Activated CD8-positive, alpha-beta T cell treated with anti-CD3 and anti-CD28 coated beads for 36 hours (primary cell): ENCODE measurements around the gene NFYA. TPM values are rescaled to one million over a fixed set of nuclear protein-coding genes. Genes with fewer than 3 reads are reported as not detected.

Source experiments
- ATAC-seq: fragments of 200-7000 bp; cut with Tn5 transposase; one replicate; pipeline ENCODE4 v1.10.0; 2021; ENCODE audit warnings: mild to moderate bottlenecking, moderate library complexity
- CTCF ChIA-PET: fragments of 350-600 bp; sonication (Branson Sonifier 250); formaldehyde crosslinking; loops from one replicate; lab custom pipeline; 2021; ENCODE audit warnings: antibody characterized with exemption; lab: Charles Lee
- POLR2A ChIA-PET: fragments of 350-600 bp; sonication (Branson Sonifier 250); formaldehyde crosslinking; loops from one replicate; lab custom pipeline; 2021; ENCODE audit warnings: antibody characterized with exemption; lab: Charles Lee
- DNase-seq: peaks from one replicate; pipeline ENCODE4 v3.0.0-alpha.2; 2020
- H3K27ac Mint-ChIP-seq: one replicate; pipeline ENCODE4 v1.8.0; 2021; ENCODE audit warnings: mild to moderate bottlenecking, mixed read lengths
- H3K27me3 Mint-ChIP-seq: one replicate; pipeline ENCODE4 v1.8.0; 2021; ENCODE audit warnings: mixed read lengths
- H3K36me3 Mint-ChIP-seq: one replicate; pipeline ENCODE4 v1.8.0; 2021; ENCODE audit warnings: low read depth, mixed read lengths
- H3K4me1 Mint-ChIP-seq: one replicate; pipeline ENCODE4 v1.8.0; 2021; ENCODE audit warnings: low read depth, mixed read lengths
- H3K4me3 Mint-ChIP-seq: one replicate; pipeline ENCODE4 v1.8.0; 2021; ENCODE audit warnings: mild to moderate bottlenecking, moderate library complexity, mixed read lengths
- H3K9me3 Mint-ChIP-seq: one replicate; pipeline ENCODE4 v1.8.0; 2021; ENCODE audit warnings: mixed read lengths
- CTCF ChIP-seq: fragments of 200-600 bp; IDR thresholded peaks from one replicate; pipeline ENCODE4 v1.8.0; 2022; ENCODE audit warnings: antibody characterized with exemption, mild to moderate bottlenecking
- intact Hi-C: fragments of 100-400 bp; cut with micrococcal nuclease; formaldehyde crosslinking; loops from one replicate; pipeline ENCODE4 v1.10.0; 2022
- total RNA-seq, 2 experiments: library from RNA; stranded (reverse); gene quantifications; one replicate each; pipeline ENCODE4 v1.2.3, GENCODE V29; 2021

NFYA gene
- total RNA-seq, 2 experiments from 2014 or later, result 30.7 to 31.1 TPM

GRCh38 chr6:41071923-41072835, 595 bp upstream of the NFYA start, which contains the start of gene OARD1:
OARD1 (minus strand) TSS chr6:41072356; CDS start chr6:41071634, 722 bp downstream.
- H3K4me3 Mint-ChIP-seq, result peak within 1 kb of the TSS; percentile 91

GRCh38 chr6:41073203-41073967, 611 bp downstream of the NFYA start:
- Mint-ChIP-seq H3K27me3 (no peaks in the 10 kb centered on the region), H3K9me3 (no peaks in the 10 kb centered on the region), H3K4me3 (peak overlapping the region; percentile 91), H3K27ac (peak overlapping the region; percentile 95), H3K4me1 (peaks cover 52% of the 10 kb centered on the region), H3K36me3 (peaks cover 30% of the 10 kb centered on the region)
- peak; percentile 65 for TF ChIP-seq CTCF
- ATAC-seq (peak; percentile 5), DNase-seq (peak; percentile 86)
- ChIA-PET CTCF (interaction anchor here (1.0 to 1.2 kb wide), 2 partner anchors 46 to 107 kb away, joined by 3 to 6 read pairs; no protein-coding TSS in a partner anchor), POLR2A (interaction anchor here (1.7 kb wide), 1 partner anchor 247 kb away, joined by 4 read pairs; no protein-coding TSS in a partner anchor)
- intact Hi-C loops, result loop anchor here (10.0 kb wide), 1 partner anchor 111 kb away; no protein-coding TSS in a partner anchor

More at GRCh38 chr6:41071923-41072835, 595 bp upstream of the NFYA start, which contains the start of gene OARD1:
- no peak for TF ChIP-seq CTCF
- H3K27ac Mint-ChIP-seq, result peak within 1 kb of the TSS; percentile 98
- ChIA-PET POLR2A (interaction anchor here (1.7 kb wide), 1 partner anchor 248 kb away, joined by 4 read pairs; no protein-coding TSS in a partner anchor), CTCF (interaction anchor here (0.8 to 3.0 kb wide), 7 partner anchors 13 to 261 kb away, joined by 3 to 14 read pairs (median 3); no protein-coding TSS in a partner anchor)
- intact Hi-C loops, result loop anchor here (10.0 kb wide), 1 partner anchor 113 kb away; no protein-coding TSS in a partner anchor
- peaks cover 40% of the 10 kb centered on the region for H3K36me3 Mint-ChIP-seq
- DNase-seq, result peak; percentile 99
- no peaks in the 10 kb centered on the region for H3K27me3 Mint-ChIP-seq
- peak; percentile 76 for ATAC-seq
- no peaks in the 10 kb centered on the region for H3K9me3 Mint-ChIP-seq
- H3K4me1 Mint-ChIP-seq, result peaks cover 53% of the 10 kb centered on the region

- POLR2A ChIA-PET, result no interaction called here
- Mint-ChIP-seq H3K4me3 (peak overlapping the region; percentile 86), H3K4me1 (peaks cover 57% of the 10 kb centered on the region), H3K36me3 (peaks cover 33% of the 10 kb centered on the region), H3K9me3 (no peaks in the 10 kb centered on the region), H3K27ac (peak overlapping the region; percentile 95), H3K27me3 (no peaks in the 10 kb centered on the region)
- TF ChIP-seq CTCF, result no peak
- no peak for DNase-seq
- intact Hi-C loops, result loop anchor here (10.0 kb wide), 1 partner anchor 111 kb away; no protein-coding TSS in a partner anchor
- ATAC-seq, result no peak
- CTCF ChIA-PET, result interaction anchor here (1.5 kb wide), 1 partner anchor 10 kb away, joined by 4 read pairs; no protein-coding TSS in a partner anchor
Observed at GRCh38 chr6:41073968-41074691, 1.4 kb downstream of the NFYA start.

- Mint-ChIP-seq H3K9me3 (no peaks in the 10 kb centered on the region), H3K4me1 (peaks cover 59% of the 10 kb centered on the region), H3K4me3 (peak overlapping the region; percentile 86), H3K36me3 (peaks cover 34% of the 10 kb centered on the region), H3K27me3 (no peaks in the 10 kb centered on the region), H3K27ac (peak overlapping the region; percentile 95)
- ATAC-seq (no peak), DNase-seq (no peak)
- intact Hi-C loops, result loop anchor here (10.0 kb wide), 1 partner anchor 110 kb away; no protein-coding TSS in a partner anchor
- ChIA-PET CTCF (interaction anchor here (1.1 to 1.5 kb wide), 4 partner anchors 9 to 260 kb away, joined by 3 to 4 read pairs (median 4); partner anchors contain the start of gene UNC5CL), POLR2A (no interaction called here)
- TF ChIP-seq CTCF, result no peak
Observed at GRCh38 chr6:41074692-41075436, 2.1 kb downstream of the NFYA start.
